ENCODE results near the gene CASKIN1. TPM values are rescaled to one million over a fixed set of nuclear protein-coding genes. Genes with fewer than 3 reads are reported as not detected.
"Not testable (repeated sequence)": the region's sequence is repeated elsewhere in the genome, so short reads cannot be mapped to it uniquely, and the experiment has no call there.

CASKIN1 gene
- total RNA-seq, 1 experiment from 2014 or later, result 5.9 TPM

DNA sequence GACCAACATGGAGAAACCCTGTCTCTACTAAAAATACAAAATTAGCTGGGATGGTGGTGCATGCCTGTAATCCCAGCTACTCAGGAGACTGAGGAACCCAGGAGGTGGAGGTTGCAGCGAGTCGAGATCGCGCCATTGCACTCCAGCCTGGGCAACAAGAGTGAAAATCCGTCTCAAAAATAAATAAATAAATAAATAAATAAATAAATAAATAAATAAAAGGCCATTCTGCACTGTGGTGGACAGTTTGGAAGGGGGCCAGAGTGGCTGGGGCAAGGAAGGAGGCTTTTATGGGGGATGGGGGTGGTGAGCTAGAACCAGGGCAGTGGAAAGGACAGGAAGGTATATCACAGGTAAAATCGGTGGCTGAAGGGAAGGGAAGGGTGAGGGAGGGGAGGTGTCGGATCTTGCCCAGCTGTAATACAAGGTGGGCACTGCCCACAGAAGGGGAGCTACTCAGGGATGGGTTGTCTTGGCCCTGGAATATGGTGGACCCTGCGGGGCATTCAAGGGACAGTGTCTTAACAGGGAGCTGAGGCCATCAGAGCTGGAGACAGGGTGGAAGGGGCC, 6.8 kb upstream of the CASKIN1 start:
- H3K9ac ChIP-seq (ENCODE audit: low read length); H3K9me2 ChIP-seq (ENCODE audit: insufficient read depth); DNase-seq (ENCODE audit: low read depth, low spot score); BruUV-seq (replicated peaks); intact Hi-C loops (cut with micrococcal nuclease); ATAC-seq; H2AFZ ChIP-seq (ENCODE audit: low read depth, low read length, poor library complexity, severe bottlenecking); H3K4me2 ChIP-seq (ENCODE audit: low read length); H3K9me3 ChIP-seq (ENCODE audit: control insufficient read depth in 1 of 2, insufficient read depth in 1 of 2, low read depth in 1 of 2, low read length in 2 of 2); H3K27me3 ChIP-seq (ENCODE audit: insufficient read depth, low read length); H3K27ac ChIP-seq (ENCODE audit: low read depth, low read length); H3K4me3 ChIP-seq (replicated peaks in 1 of 2; ENCODE audit: low read depth in 1 of 2, low read length in 2 of 2); H4K20me1 ChIP-seq (ENCODE audit: insufficient read depth): not testable (repeated sequence)
- CTCF ChIA-PET, result interaction anchor here (3.0 kb wide), 1 partner anchor 8 kb away, joined by 11 read pairs; no protein-coding TSS in a partner anchor
- Histone ChIP-seq H3K4me1 (ENCODE audit: control insufficient read depth in 1 of 2, insufficient read depth in 2 of 2, low read length in 2 of 2) (peaks cover 5 to 23% of the 10 kb centered on the region in 2 experiments), H3K36me3 (ENCODE audit: control insufficient read depth in 1 of 2, insufficient read depth in 2 of 2, low read length in 2 of 2) (peaks cover 3 to 16% of the 10 kb centered on the region in 2 experiments; a peak in 3 of 4 replicates), H3K79me2 (ENCODE audit: insufficient read depth, low read length) (peaks cover 20% of the 10 kb centered on the region)
- POLR2A ChIA-PET, result interaction anchor here (1.1 to 1.2 kb wide), 3 partner anchors 12 to 49 kb away, joined by 3 to 6 read pairs (median 3); partner anchors contain the start of gene TRAF7
- RAD21 ChIA-PET (ENCODE audit: low non-redundant PET in 1 of 2, low total read pairs in 2 of 2, uncharacterized antibody in 2 of 2, unreplicated experiment in 2 of 2), result interaction anchor here in 1 of 2 experiments (0.6 kb wide), 1 partner anchor 173 kb away, joined by 4 read pairs; no protein-coding TSS in a partner anchor

GRCh38 chr16:2200313-2200712, 3.9 kb upstream of the CASKIN1 start:
- Histone ChIP-seq H3K4me1 (ENCODE audit: control insufficient read depth in 1 of 2, insufficient read depth in 2 of 2, low read length in 2 of 2) (peaks cover 7 to 14% of the 10 kb centered on the region in 2 experiments), H4K20me1 (ENCODE audit: insufficient read depth) (no peaks in the 10 kb centered on the region), H3K9me3 (ENCODE audit: control insufficient read depth in 1 of 2, insufficient read depth in 1 of 2, low read depth in 1 of 2, low read length in 2 of 2) (no peaks in the 10 kb centered on the region), H3K79me2 (ENCODE audit: insufficient read depth, low read length) (no peaks in the 10 kb centered on the region), H3K4me3 (replicated peaks in 1 of 2; ENCODE audit: low read depth in 1 of 2, low read length in 2 of 2) (no peak overlapping the region), H3K27me3 (ENCODE audit: insufficient read depth, low read length) (no peaks in the 10 kb centered on the region), H3K9me2 (ENCODE audit: insufficient read depth) (no peaks in the 10 kb centered on the region), H3K27ac (ENCODE audit: low read depth, low read length) (no peak overlapping the region), H3K36me3 (ENCODE audit: control insufficient read depth in 1 of 2, insufficient read depth in 2 of 2, low read length in 2 of 2) (no peaks in the 10 kb centered on the region), H3K4me2 (ENCODE audit: low read length) (no peak overlapping the region), H2AFZ (ENCODE audit: low read depth, low read length, poor library complexity, severe bottlenecking) (no peak overlapping the region), H3K9ac (ENCODE audit: low read length) (no peak overlapping the region)
- ATAC-seq, result no peak
- POLR2A ChIA-PET, result no interaction called here
- CTCF ChIA-PET, result no interaction called here
- RAD21 ChIA-PET (ENCODE audit: low non-redundant PET in 1 of 2, low total read pairs in 2 of 2, uncharacterized antibody in 2 of 2, unreplicated experiment in 2 of 2), result no interaction called here
- intact Hi-C loops (cut with micrococcal nuclease), result no loop called here
- no TSS peak for BruUV-seq (replicated peaks)
- DNase-seq (ENCODE audit: low read depth, low spot score), result no peak
- TF ChIP-seq EGR1 (IDR thresholded peaks at IDR 0.05; ENCODE audit: low read depth) (no peak), REST (IDR thresholded peaks at IDR 0.05; ENCODE audit: low read depth) (no peak), ELF1 (IDR thresholded peaks at IDR 0.05; ENCODE audit: borderline replicate concordance, low read depth) (no peak), EZH2phosphoT487 (IDR thresholded peaks at IDR 0.05; ENCODE audit: borderline replicate concordance) (no peak), ZNF274 (IDR thresholded peaks at IDR 0.05; ENCODE audit: low read depth, low read length) (no peak), YY1 (IDR thresholded peaks at IDR 0.05; ENCODE audit: extremely low read depth, insufficient replicate concordance, low read depth, low read length) (no peak), POLR2AphosphoS5 (IDR thresholded peaks at IDR 0.05; ENCODE audit: low read depth, low read length) (no peak), POLR2A (IDR thresholded peaks at IDR 0.05; ENCODE audit: borderline replicate concordance, extremely low read depth, insufficient read depth, insufficient read length) (no peak), ZFX (IDR thresholded peaks at IDR 0.05) (no peak), TCF7L2 (IDR thresholded peaks at IDR 0.05; ENCODE audit: borderline replicate concordance, extremely low read depth, insufficient read depth, insufficient read length) (no peak), EZH2 (IDR thresholded peaks at IDR 0.05) (no peak)
- TF ChIP-seq, protein P1, sequence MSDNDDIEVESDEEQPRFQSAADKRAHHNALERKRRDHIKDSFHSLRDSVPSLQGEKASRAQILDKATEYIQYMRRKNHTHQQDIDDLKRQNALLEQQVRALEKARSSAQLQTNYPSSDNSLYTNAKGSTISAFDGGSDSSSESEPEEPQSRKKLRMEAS (IDR thresholded peaks at IDR 0.05), result no peak
- TF ChIP-seq, protein P2, sequence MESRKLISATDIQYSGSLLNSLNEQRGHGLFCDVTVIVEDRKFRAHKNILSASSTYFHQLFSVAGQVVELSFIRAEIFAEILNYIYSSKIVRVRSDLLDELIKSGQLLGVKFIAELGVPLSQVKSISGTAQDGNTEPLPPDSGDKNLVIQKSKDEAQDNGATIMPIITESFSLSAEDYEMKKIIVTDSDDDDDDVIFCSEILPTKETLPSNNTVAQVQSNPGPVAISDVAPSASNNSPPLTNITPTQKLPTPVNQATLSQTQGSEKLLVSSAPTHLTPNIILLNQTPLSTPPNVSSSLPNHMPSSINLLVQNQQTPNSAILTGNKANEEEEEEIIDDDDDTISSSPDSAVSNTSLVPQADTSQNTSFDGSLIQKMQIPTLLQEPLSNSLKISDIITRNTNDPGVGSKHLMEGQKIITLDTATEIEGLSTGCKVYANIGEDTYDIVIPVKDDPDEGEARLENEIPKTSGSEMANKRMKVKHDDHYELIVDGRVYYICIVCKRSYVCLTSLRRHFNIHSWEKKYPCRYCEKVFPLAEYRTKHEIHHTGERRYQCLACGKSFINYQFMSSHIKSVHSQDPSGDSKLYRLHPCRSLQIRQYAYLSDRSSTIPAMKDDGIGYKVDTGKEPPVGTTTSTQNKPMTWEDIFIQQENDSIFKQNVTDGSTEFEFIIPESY (IDR thresholded peaks at IDR 0.05; ENCODE audit: extremely low read depth, insufficient replicate concordance, low read length), result no peak
- TF ChIP-seq, protein P3, sequence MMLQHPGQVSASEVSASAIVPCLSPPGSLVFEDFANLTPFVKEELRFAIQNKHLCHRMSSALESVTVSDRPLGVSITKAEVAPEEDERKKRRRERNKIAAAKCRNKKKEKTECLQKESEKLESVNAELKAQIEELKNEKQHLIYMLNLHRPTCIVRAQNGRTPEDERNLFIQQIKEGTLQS (IDR thresholded peaks at IDR 0.05), result no peak
